Ishikawa (cell line): Measurements from ENCODE around the gene EP300.

Experiments
- CEBPB ChIP-seq: IDR thresholded peaks from 2 replicates; pipeline ENCODE4 v1.6.1; 2012
- CREB1 ChIP-seq: IDR thresholded peaks from 2 replicates; pipeline ENCODE4 v1.6.1; 2012; ENCODE audit warnings: low read depth
- EGR1 ChIP-seq: IDR thresholded peaks from 2 replicates; pipeline ENCODE4 v1.6.1; 2012
- EP300 ChIP-seq: IDR thresholded peaks from 2 replicates; pipeline ENCODE4 v1.6.1; 2012; ENCODE audit warnings: borderline replicate concordance
- FOXM1 ChIP-seq: IDR thresholded peaks from 2 replicates; pipeline ENCODE4 v1.6.1; 2012; ENCODE audit warnings: low read depth, borderline replicate concordance
- MAX ChIP-seq: IDR thresholded peaks from 2 replicates; pipeline ENCODE4 v1.6.1; 2012
- NFIC ChIP-seq: IDR thresholded peaks from 2 replicates; pipeline ENCODE4 v1.6.1; 2012
- RAD21 ChIP-seq: IDR thresholded peaks from 2 replicates; pipeline ENCODE4 v1.6.1; 2012; ENCODE audit warnings: low read depth
- TAF1 ChIP-seq: IDR thresholded peaks from 2 replicates; pipeline ENCODE4 v1.6.1; 2012; ENCODE audit warnings: low read depth, mild to moderate bottlenecking
- TCF12 ChIP-seq: IDR thresholded peaks from 2 replicates; pipeline ENCODE4 v1.6.1; 2012; ENCODE audit warnings: low read depth
- TEAD4 ChIP-seq: IDR thresholded peaks from 2 replicates; pipeline ENCODE4 v1.6.1; 2012
- USF1 ChIP-seq: IDR thresholded peaks from 2 replicates; pipeline ENCODE4 v1.6.1; 2012
- YY1 ChIP-seq: IDR thresholded peaks from 2 replicates; pipeline ENCODE4 v1.6.1; 2012; ENCODE audit warnings: low read depth
- ZBTB7A ChIP-seq: IDR thresholded peaks from 2 replicates; pipeline ENCODE4 v1.6.1; 2012; ENCODE audit warnings: low read depth
- TF ChIP-seq, protein P1 (sequence below): IDR thresholded peaks from 2 replicates; pipeline ENCODE4 v1.6.1; 2012; ENCODE audit warnings: low read depth, mild to moderate bottlenecking

EP300 gene

GRCh38 chr22:41096841-41097240 lies 4.4 kb downstream of the EP300 start:
- TF ChIP-seq TCF12, result no peak
- no peak for TF ChIP-seq FOXM1
- no peak for TF ChIP-seq MAX
- no peak for TF ChIP-seq USF1
- TF ChIP-seq EP300, result no peak
- no peak for TF ChIP-seq TAF1
- TF ChIP-seq EGR1, result no peak
- no peak for TF ChIP-seq TEAD4
- TF ChIP-seq, protein P1, sequence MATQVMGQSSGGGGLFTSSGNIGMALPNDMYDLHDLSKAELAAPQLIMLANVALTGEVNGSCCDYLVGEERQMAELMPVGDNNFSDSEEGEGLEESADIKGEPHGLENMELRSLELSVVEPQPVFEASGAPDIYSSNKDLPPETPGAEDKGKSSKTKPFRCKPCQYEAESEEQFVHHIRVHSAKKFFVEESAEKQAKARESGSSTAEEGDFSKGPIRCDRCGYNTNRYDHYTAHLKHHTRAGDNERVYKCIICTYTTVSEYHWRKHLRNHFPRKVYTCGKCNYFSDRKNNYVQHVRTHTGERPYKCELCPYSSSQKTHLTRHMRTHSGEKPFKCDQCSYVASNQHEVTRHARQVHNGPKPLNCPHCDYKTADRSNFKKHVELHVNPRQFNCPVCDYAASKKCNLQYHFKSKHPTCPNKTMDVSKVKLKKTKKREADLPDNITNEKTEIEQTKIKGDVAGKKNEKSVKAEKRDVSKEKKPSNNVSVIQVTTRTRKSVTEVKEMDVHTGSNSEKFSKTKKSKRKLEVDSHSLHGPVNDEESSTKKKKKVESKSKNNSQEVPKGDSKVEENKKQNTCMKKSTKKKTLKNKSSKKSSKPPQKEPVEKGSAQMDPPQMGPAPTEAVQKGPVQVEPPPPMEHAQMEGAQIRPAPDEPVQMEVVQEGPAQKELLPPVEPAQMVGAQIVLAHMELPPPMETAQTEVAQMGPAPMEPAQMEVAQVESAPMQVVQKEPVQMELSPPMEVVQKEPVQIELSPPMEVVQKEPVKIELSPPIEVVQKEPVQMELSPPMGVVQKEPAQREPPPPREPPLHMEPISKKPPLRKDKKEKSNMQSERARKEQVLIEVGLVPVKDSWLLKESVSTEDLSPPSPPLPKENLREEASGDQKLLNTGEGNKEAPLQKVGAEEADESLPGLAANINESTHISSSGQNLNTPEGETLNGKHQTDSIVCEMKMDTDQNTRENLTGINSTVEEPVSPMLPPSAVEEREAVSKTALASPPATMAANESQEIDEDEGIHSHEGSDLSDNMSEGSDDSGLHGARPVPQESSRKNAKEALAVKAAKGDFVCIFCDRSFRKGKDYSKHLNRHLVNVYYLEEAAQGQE, result no peak
- TF ChIP-seq YY1, result no peak
- TF ChIP-seq CEBPB, result no peak
- no peak for TF ChIP-seq NFIC

DNA sequence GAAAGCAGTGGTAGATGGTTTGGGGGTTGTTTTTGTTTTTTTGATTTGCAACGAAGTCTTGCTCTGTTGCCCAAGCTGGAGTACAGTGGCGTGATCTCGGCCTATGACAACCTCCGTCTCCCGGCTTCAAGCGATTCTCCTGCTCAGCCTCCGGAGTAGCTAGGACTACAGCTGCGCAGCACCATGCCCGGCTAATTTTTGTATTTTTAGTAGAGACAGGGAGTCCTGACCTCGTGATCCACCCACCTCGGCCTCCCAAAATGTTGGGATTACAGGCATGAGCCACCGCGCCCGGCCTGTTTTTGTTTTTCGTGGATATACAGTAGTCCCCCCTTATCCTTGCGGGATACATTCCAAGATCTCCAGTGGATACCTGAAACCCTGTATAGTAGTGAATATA lies 6.6 kb downstream of the EP300 start:
- no peak for TF ChIP-seq NFIC
- TF ChIP-seq, protein P1, result no peak
- TF ChIP-seq USF1, result no peak
- no peak for TF ChIP-seq EGR1
- no peak for TF ChIP-seq CEBPB
- no peak for TF ChIP-seq YY1
- no peak for TF ChIP-seq EP300
- no peak for TF ChIP-seq TCF12
- no peak for TF ChIP-seq FOXM1
- TF ChIP-seq CREB1, result no peak
- no peak for TF ChIP-seq RAD21
- no peak for TF ChIP-seq TEAD4
- no peak for TF ChIP-seq MAX
- no peak for TF ChIP-seq ZBTB7A
- no peak for TF ChIP-seq TAF1

DNA sequence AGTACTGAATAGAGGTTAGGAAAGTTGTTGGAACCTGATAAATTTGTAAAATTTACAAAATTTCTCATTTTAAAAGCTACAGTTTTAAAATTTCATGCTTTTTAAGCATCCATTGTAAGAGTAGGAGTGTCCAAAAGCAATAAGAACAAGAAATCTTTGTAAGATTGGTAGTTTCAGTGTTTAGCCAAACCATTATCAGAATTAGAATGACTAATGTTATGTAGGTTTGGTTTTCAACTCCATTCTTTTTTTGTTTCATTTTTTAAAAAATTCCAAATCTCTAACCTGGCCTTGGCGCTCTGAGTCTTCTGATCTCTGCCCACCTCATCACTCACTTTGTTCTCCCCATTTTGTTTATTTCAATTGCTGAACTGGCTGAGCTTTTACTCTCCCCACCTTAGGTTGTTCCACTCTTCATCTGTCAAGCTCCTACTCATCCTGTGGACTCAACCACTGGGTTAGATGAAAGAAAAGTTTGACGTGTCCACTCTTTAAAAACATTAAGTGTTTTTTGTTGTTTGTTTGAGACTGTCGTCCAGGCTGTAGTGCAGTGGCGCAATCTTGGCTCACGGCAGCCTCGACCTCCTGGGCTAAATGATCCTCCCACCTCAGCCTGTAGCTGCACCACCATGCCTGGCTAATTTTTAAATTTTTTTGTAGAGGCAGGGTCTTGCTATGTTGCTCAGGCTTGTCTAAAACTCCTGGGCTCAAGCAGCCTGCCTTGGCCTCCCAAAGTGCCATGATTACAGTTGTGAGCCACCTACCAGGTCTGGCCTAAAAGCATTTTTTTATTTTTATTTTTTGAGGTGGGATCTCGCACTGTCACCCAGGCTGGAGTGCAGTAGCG lies 14.0 kb downstream of the EP300 start:
- TF ChIP-seq ZBTB7A (no peak), USF1 (no peak), TEAD4 (no peak), TCF12 (no peak), MAX (no peak)

DNA sequence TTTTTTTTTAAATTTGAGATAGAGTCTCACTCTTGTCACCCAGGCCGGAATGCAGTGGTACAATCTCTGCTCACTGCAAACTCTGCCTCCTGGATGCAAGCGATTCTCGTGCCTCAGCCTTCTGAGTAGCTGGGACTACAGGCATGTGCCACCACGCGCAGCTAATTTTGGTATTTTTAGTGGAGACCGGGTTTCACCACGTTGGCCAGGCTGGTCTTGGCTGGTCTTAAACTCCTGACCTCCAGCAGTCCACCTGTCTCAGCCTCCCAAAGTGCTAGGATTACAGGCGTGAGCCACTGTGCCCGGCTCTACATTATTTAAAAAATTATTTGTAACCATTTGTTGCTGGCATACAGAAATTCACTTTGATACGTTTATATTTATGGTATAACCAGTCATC lies 18.6 kb downstream of the EP300 start:
- no peak for TF ChIP-seq ZBTB7A
- TF ChIP-seq TCF12, result no peak
- TF ChIP-seq, protein P1, result no peak
- TF ChIP-seq TAF1, result no peak
- no peak for TF ChIP-seq CEBPB
- no peak for TF ChIP-seq EGR1
- TF ChIP-seq RAD21, result no peak
- TF ChIP-seq FOXM1, result no peak
- TF ChIP-seq TEAD4, result no peak
- TF ChIP-seq NFIC, result no peak
- no peak for TF ChIP-seq EP300
- TF ChIP-seq YY1, result no peak
- no peak for TF ChIP-seq MAX
- TF ChIP-seq CREB1, result no peak
- no peak for TF ChIP-seq USF1
